Tongue (tissue), 2 donors: ENCODE data around the gene FASN. TPM values are rescaled to one million over a fixed set of nuclear protein-coding genes. Genes with fewer than 3 reads are reported as not detected.
"Not testable (repeated sequence)": the region's sequence is repeated elsewhere in the genome, so short reads cannot be mapped to it uniquely, and the experiment has no call there.

Source experiments
- DNase-seq: peaks from one replicate; pipeline ENCODE4 v3.0.0-alpha.2; 2015
- total RNA-seq: library from RNA; depleted of rRNA; stranded (reverse); fragments of >200 nt; gene quantifications from one replicate; pipeline ENCODE4 v1.2.3, GENCODE V29; 2014

FASN gene
- total RNA-seq, 1 donor from 2014 or later = 33.8 TPM

- DNase-seq = no peak
These were observed 56.8 kb downstream of the FASN start for GRCh38 chr17:82041144-82041814.

- DNase-seq = no peak
These were observed 58.2 kb downstream of the FASN start for GRCh38 chr17:82039695-82040299.

GRCh38 chr17:82038796-82039409 is 59.1 kb downstream of the FASN start:
- DNase-seq = not testable (repeated sequence)

GRCh38 chr17:82037889-82038195 is 60.2 kb downstream of the FASN start:
- no peak for DNase-seq

- DNase-seq = peak; percentile 98
These were observed 60.7 kb downstream of the FASN start, which contains the start of gene DCXR for GRCh38 chr17:82037092-82037888. Gene DCXR, minus strand, starts transcription at chr17:82037697. Its CDS starts 15 bp downstream, at chr17:82037682.

- DNase-seq = no peak
These were observed 61.4 kb downstream of the FASN start for GRCh38 chr17:82036634-82037091.

GRCh38 chr17:82035956-82036633 is 61.9 kb downstream of the FASN start:
- DNase-seq = no peak

- DNase-seq = no peak
These were observed 62.5 kb downstream of the FASN start for GRCh38 chr17:82035488-82035887.

- no peak for DNase-seq
These were observed 63.5 kb downstream of the FASN start for GRCh38 chr17:82034371-82035011.

GRCh38 chr17:82033359-82034085 is 64.5 kb downstream of the FASN start:
- DNase-seq = no peak

- DNase-seq = no peak
These were observed 66.0 kb downstream of the FASN start for GRCh38 chr17:82031885-82032627.

GRCh38 chr17:82031303-82031884 is 66.6 kb downstream of the FASN start, which contains the start of gene RAC3:
Gene RAC3, plus strand, starts transcription at chr17:82031678. Its CDS starts 84 bp downstream, at chr17:82031762.
- peak; percentile 70 for DNase-seq

- DNase-seq = peak; percentile 87
These were observed 67.3 kb downstream of the FASN start for GRCh38 chr17:82030470-82031302.

GRCh38 chr17:82029990-82030469 is 68.0 kb downstream of the FASN start:
- no peak for DNase-seq

GRCh38 chr17:82029391-82029790 is 68.6 kb downstream of the FASN start:
- no peak for DNase-seq

GRCh38 chr17:82028966-82029365 is 69.1 kb downstream of the FASN start:
- DNase-seq = no peak
